Measurements from ENCODE around the gene SYMPK. TPM values are rescaled to one million over a fixed set of nuclear protein-coding genes. Genes with fewer than 3 reads are reported as not detected.
"Not testable (repeated sequence)": the region's sequence is repeated elsewhere in the genome, so short reads cannot be mapped to it uniquely, and the experiment has no call there.

The SYMPK gene
- total RNA-seq = 33.6 TPM
- long read RNA-seq, full-length matches to known transcripts = 10 of 41 reads
- long read RNA-seq, partial matches to known transcripts = 24 of 41 reads
- long read RNA-seq, other reads (novel, unspliced or antisense) = 7 of 41 reads

- intact Hi-C loops (cut with DNase I) = loop anchor here (1.0 kb wide), 1 partner anchor 24 kb away; the partner anchor contains the start of gene IRF2BP1
- peak; percentile 100 for DNase-seq (ENCODE audit: low spot score)
Measured at GRCh38 chr19:45862564-45863334, at the start of gene SYMPK. Gene SYMPK (minus strand): TSS chr19:45863147. CDS start chr19:45854495, 8,652 bp downstream.

- intact Hi-C loops (cut with DNase I) = no loop called here
- DNase-seq (ENCODE audit: low spot score) = no peak
Measured at GRCh38 chr19:45911291-45911690, 48.3 kb upstream of the SYMPK start.

- intact Hi-C loops (cut with DNase I) = no loop called here
- DNase-seq (ENCODE audit: low spot score) = no peak
Measured at GRCh38 chr19:45908956-45909355, 46.0 kb upstream of the SYMPK start.

DNA sequence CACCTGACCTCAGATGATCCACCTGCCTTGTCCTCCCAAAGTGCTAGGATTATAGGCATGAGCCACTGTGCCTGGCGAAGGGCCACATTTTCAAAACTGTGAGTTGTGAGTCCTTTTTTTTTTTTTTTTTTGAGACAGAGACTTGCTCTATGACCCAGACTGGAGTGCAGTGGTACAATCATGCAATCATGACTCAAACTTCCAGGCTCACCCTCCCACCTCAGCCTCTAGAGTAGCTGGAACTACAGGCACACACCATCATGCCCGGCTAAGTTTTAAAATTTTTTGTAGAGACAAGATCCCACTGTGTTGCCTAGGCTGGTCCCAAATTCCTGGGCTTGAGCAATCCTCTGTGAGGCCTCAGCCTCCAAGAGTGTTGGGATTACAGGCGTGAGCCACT is 43.3 kb upstream of the SYMPK start:
- intact Hi-C loops (cut with DNase I) = no loop called here
- no peak for DNase-seq (ENCODE audit: low spot score)

GRCh38 chr19:45905011-45905410 is 42.1 kb upstream of the SYMPK start:
- intact Hi-C loops (cut with DNase I) = no loop called here

DNA sequence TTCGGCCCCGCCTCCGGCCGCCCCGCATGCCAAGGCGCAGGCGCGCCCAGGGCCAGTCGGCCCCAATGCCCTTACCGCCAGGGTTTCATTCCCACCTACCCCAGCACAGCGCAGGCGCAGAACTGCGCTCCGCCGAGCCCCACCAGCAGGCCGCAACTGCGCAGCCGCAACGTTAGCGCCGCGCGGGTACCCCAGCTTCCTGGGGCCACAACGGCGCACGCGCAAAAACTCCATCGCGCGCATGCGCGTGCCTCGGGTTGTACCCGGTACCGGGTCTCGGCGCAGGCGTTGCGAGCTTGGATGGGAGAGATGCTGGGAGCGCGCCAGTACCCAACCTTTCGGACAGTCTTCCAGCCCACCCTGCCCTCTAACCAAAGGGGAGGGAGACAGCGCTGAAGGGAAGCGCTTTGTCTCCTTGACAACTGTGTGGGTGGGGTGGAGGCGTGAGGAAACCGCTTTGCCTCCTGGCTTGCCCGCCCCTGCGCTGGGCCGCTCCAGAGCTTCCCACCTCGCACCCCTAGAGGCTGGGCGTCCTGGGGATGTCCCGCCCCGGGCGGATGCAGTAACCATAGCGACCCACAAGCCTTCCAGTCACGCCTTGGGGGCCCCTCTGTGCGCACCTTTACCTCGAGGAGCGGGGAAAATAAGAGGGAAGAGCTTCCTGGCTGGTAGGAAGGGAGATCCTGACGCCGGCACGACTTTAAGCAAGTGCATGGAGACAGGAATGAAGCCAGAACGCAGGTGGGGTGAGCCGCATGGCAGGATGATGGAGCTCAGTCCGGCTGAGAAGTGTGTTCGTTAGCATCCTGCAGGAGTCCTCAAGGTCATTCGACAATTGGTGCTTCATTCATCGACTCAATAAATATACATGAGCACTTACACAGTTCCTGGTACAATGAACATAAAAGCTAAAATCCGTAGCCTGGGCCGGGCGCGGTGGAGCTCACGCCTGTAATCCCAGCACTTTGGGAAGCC is 40.0 kb upstream of the SYMPK start:
- DNase-seq (ENCODE audit: low spot score) = peak; percentile 99
- intact Hi-C loops (cut with DNase I) = no loop called here

More at GRCh38 chr19:45905011-45905410, 42.1 kb upstream of the SYMPK start:
- no peak for DNase-seq (ENCODE audit: low spot score)

DNA sequence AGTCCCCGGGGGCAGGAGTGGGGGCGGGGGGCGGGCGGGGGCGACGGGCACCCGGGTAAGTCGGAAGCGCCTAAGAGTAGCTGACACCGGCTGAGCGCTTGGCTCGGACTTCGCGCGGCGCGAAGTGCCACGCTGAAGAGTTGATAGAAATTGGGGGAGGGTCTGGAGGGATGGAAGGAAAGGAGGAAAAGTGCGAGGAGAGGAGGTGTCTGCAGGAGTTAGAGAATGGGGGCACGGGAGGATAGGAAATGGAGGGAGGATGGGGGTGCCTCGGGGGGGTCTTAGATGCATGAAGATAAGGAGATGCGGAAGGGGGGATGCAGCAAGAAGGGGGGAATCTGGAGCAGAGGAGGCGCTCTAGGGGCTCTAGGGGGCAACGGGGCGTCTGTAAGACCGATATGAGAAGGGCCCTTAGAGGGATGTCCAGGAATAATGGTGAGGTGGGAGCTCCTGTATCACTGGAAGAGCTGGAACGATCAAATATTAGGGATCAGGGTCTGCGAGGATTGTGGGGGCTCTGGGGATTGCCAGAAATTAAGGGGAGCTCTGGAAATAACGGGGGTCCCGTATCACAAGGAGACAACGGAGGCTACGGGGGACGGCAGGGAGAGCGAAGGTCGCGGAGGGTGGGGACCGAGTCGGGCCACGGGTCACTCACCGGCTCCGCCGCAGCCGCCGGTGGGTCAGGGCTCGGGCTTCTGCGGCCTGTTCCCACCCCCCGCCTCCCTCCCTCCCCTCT is 39.1 kb upstream of the SYMPK start, which contains the start of gene MYPOP:
Gene MYPOP, minus strand, starts transcription at position 702 of the 739 bp plus-strand sequence. CDS start 840 bp downstream, outside the sequence.
- DNase-seq (ENCODE audit: low spot score) = no peak
- intact Hi-C loops (cut with DNase I) = no loop called here

DNA sequence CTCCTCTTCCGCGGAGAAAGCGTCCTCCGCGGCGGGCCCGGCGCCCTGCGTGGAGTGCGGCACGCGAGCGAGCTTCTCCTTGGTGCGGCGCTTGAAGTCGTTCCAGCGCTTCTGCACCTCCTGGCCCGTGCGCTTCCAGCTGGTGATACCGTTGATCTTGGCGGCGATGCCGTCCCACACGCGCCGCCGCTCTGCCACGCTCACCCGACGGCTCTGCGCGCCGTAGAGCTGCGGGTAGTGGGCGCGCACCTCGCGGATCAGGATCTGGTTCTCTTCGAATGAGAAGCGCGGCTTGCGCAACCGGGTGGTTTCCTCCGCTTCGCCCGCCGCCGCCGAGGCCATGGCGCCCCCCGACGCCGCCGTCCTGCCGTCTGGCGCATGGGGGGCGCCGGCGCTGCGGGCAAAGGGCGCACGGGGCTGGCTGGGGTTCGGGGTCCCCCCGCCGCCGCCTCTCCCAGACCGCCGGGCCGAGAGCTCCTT is 38.5 kb upstream of the SYMPK start:
- no peak for DNase-seq (ENCODE audit: low spot score)
- intact Hi-C loops (cut with DNase I) = no loop called here

- intact Hi-C loops (cut with DNase I) = no loop called here
- no peak for DNase-seq (ENCODE audit: low spot score)
Measured at GRCh38 chr19:45900738-45901431, 37.9 kb upstream of the SYMPK start.

- intact Hi-C loops (cut with DNase I) = no loop called here
- no peak for DNase-seq (ENCODE audit: low spot score)
Measured at GRCh38 chr19:45899919-45900589, 37.1 kb upstream of the SYMPK start.

- intact Hi-C loops (cut with DNase I) = no loop called here
- no peak for DNase-seq (ENCODE audit: low spot score)
Measured at GRCh38 chr19:45899253-45899652, 36.3 kb upstream of the SYMPK start.

DNA sequence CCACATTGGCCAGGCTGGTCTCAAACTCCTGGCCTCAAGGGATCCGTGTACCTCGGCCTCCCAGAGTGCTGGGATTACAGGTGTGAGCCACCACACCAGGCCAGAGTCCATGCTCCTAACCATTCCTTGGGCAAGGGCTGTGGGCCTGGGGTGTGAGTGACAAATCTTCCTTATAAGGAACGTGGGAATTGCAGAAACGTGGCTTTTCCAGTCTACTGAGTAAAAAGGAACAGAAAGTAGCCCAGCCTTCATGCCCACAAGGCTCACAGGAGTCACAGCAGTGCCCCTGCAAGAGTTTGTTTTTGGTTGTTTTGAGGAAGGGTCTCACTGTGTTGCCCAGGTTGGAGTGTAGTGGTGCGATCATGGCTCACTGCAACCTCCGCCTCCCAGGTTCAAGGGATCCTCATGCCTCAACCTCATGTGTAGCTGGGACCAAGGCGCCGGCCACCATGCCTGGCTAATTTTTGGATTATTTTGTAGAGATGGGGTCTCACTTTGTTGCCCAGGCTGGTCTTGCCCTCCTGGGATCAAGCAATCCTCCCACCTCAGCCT is 34.4 kb upstream of the SYMPK start:
- DNase-seq (ENCODE audit: low spot score) = no peak
- intact Hi-C loops (cut with DNase I) = no loop called here

GRCh38 chr19:45895983-45896599 is 33.1 kb upstream of the SYMPK start:
- DNase-seq (ENCODE audit: low spot score); intact Hi-C loops (cut with DNase I): not testable (repeated sequence)

DNA sequence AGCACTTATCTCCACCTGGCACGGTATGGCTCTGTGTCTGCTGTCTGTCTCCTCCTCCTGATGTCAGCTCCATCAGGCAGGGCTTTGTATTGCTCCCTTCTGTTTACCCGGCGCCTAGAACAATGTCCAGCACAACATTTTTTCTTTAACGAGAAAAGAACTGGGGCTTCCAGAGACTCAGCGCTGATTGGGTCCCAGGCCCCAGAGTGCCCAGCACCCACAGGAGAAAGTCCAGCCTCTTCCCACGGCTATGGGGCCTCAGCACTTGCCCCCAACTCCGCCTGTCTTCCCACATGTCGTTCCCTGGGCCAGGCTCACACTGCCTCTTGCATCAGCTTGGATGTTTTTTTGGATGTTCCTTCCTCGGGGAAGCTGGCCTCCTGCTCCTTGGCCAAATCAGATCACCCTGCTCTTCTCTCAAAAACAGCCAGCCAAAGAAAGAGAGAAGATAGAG is 32.6 kb upstream of the SYMPK start:
- intact Hi-C loops (cut with DNase I) = no loop called here
- DNase-seq (ENCODE audit: low spot score) = no peak

GRCh38 chr19:45890877-45891276 is 27.9 kb upstream of the SYMPK start:
- no peak for DNase-seq (ENCODE audit: low spot score)
- intact Hi-C loops (cut with DNase I) = no loop called here

DNA sequence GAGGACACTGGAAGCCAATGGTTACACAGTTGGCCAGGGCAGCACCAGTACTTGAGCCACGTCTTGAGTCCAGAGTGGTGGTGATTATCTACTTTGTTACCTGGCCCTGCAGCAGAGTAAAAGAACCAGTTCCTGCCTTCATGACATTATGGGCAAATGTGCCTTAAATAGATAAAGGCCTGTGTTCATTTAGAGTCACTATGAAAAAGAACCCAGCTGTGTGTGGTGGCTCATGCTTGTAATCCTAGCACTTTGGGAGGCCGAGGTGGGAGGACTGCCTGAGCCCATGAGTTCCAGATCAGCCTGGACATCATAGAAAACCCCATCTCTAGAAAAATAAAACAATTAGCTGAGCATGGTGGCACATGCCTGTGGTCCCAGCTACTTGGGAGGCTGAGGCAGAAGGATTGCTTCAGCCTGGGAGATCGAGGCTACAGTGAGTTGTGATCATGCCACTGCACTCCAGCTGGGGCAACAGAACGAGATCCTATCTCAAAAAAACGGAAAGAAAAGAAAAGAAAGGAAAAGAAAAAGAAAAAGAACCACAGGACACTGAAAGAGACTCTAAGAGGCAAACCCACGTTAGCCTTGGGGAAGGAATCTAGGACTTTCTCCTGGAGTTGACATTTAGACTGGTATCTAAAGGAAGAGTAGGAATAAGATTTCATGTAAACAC is 26.4 kb upstream of the SYMPK start:
- no peak for DNase-seq (ENCODE audit: low spot score)
- intact Hi-C loops (cut with DNase I) = no loop called here

- no peak for DNase-seq (ENCODE audit: low spot score)
- intact Hi-C loops (cut with DNase I) = no loop called here
Measured at GRCh38 chr19:45887200-45887710, 24.3 kb upstream of the SYMPK start.

Data from cardiac septum (tissue), 1 donor.